Measurements from ENCODE around the gene CCDC102A. TPM values are rescaled to one million over a fixed set of nuclear protein-coding genes. Genes with fewer than 3 reads are reported as not detected.

The CCDC102A gene
- total and polyA plus RNA-seq, 9 of the 15 experiments (the other 6 are each of a cell fraction or from before 2014, with no cell fraction given), result 0.03 to 4.9 (median 1.4) TPM

DNA sequence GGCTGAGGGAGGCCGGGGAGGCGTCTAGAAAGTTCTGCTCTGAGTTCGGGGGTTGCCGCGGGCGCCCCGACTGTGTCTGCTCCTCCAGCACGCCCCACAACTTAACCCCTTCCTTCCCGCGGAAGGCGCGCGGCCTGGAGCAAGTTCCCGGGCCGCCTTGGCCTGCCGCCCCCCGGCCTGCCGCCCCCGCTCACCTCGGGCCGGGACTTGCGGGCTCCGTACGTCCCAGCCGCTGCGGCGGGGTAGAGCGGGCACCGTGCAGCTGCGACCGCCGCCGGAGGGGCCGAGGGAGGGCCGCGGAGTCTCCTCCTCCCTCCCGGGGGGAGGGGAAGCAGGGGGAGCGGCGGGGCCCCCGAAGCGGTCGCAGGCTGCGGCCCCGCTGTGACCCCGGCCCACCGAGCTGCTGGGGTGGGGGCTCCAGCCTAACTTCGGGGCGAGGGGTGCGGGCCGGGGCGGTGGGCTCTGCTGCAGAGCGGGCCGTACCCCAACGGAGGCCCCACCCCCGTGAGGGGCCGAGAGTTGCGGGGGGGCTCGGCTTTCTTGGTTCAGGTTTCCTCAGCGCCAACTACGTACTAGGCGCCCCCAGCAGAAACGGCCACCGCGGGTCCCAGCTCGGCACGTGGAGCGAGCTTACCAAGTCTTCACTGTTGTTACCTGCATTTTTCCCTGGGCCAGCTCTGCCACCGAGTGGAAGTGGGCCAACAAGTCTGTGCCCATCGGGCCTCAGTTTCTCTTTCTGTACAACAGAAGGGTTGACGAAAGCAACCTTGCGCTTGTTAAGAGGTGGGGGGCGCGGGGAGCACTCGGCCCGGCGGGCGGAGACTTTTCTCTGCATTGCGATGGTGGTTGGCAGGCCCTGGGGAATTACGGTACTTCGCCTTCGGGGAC lies at the start of gene CCDC102A (continued):
- TF ChIP-seq, protein P1, sequence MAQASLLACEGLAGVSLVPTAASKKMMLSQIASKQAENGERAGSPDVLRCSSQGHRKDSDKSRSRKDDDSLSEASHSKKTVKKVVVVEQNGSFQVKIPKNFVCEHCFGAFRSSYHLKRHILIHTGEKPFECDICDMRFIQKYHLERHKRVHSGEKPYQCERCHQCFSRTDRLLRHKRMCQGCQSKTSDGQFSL (CRISPR knock-in tag; IDR thresholded peaks at IDR 0.05), result no peak
- TF ChIP-seq, protein P1 (tag; IDR thresholded peaks at IDR 0.05), result peak in 1 of 2 experiments; percentile 20; a peak in 1 of 4 replicates
- TF ChIP-seq MYC (IDR thresholded peaks at IDR 0.05; ENCODE audit: low read depth, low read length) (0 out of 2 replicates have a peak, but pooled peaks have one; percentile 18), MYC (CRISPR knock-in tag; IDR thresholded peaks at IDR 0.05; ENCODE audit: borderline replicate concordance, low read depth) (no peak), GTF2A2 (tag; IDR thresholded peaks at IDR 0.05) (peak; percentile 50; the same call in 1 of the 2 replicates), ZNF239 (CRISPR knock-in tag; IDR thresholded peaks at IDR 0.05) (peak; percentile 31; the same call in 1 of the 2 replicates), ARHGAP35 (IDR thresholded peaks at IDR 0.05; ENCODE audit: partially characterized antibody) (no peak), ZNF133 (CRISPR knock-in tag; IDR thresholded peaks at IDR 0.05) (0 out of 2 replicates have a peak, but pooled peaks have one; percentile 55), KLF13 (tag; IDR thresholded peaks at IDR 0.05; ENCODE audit: borderline replicate concordance, low read depth) (0 out of 2 replicates have a peak, but pooled peaks have one; percentile 21), EGR1 (conservative IDR thresholded peaks at IDR 0.05) (peak; percentile 53), NFIC (IDR thresholded peaks at IDR 0.05) (peak; percentile 24; the same call in 1 of the 2 replicates), NFATC3 (IDR thresholded peaks at IDR 0.05) (no peak), ZBTB1 (CRISPR knock-in tag; IDR thresholded peaks at IDR 0.05; ENCODE audit: borderline replicate concordance, low read depth) (peak; percentile 35; the same call in 1 of the 2 replicates), TGIF2 (CRISPR knock-in tag; IDR thresholded peaks at IDR 0.05) (peak; percentile 82; the same call in 1 of the 2 replicates), IFI16 (CRISPR knock-in tag; IDR thresholded peaks at IDR 0.05) (no peak), ZNF134 (CRISPR knock-in tag; conservative IDR thresholded peaks at IDR 0.05) (no peak), BCOR (IDR thresholded peaks at IDR 0.05) (peak; percentile 22; the same call in 1 of the 2 replicates), RBFOX2 (IDR thresholded peaks at IDR 0.05; ENCODE audit: low read depth, low read length) (peak; percentile 65), ZNF583 (CRISPR knock-in tag; IDR thresholded peaks at IDR 0.05) (0 out of 2 replicates have a peak, but pooled peaks have one; percentile 50), ETV5 (CRISPR knock-in tag; IDR thresholded peaks at IDR 0.05; ENCODE audit: low read depth) (no peak), CXXC5 (CRISPR knock-in tag; IDR thresholded peaks at IDR 0.05) (peak; percentile 9; the same call in 1 of the 2 replicates), ZNF76 (CRISPR knock-in tag; IDR thresholded peaks at IDR 0.05; ENCODE audit: borderline replicate concordance) (peak; percentile 73; the same call in 1 of the 2 replicates), MTA3 (IDR thresholded peaks at IDR 0.05; ENCODE audit: borderline replicate concordance) (peak; percentile 28; the same call in 1 of the 2 replicates), ZNF347 (CRISPR knock-in tag; IDR thresholded peaks at IDR 0.05; ENCODE audit: low read depth) (no peak), NCOA1 (IDR thresholded peaks at IDR 0.05; ENCODE audit: low read depth) (no peak), ZBTB7A (IDR thresholded peaks at IDR 0.05; ENCODE audit: borderline replicate concordance, control insufficient read depth, low read depth, low read length) (peak; percentile 48; the same call in 1 of the 2 replicates), HDAC1 (IDR thresholded peaks at IDR 0.05) (no peak)
- TF ChIP-seq, protein P2, sequence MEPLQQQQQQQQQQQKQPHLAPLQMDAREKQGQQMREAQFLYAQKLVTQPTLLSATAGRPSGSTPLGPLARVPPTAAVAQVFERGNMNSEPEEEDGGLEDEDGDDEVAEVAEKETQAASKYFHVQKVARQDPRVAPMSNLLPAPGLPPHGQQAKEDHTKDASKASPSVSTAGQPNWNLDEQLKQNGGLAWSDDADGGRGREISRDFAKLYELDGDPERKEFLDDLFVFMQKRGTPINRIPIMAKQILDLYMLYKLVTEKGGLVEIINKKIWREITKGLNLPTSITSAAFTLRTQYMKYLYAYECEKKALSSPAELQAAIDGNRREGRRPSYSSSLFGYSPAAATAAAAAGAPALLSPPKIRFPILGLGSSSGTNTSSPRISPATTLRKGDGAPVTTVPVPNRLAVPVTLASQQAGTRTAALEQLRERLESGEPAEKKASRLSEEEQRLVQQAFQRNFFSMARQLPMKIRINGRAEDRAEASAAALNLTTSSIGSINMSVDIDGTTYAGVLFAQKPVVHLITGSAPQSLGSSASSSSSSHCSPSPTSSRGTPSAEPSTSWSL (CRISPR knock-in tag; IDR thresholded peaks at IDR 0.05; ENCODE audit: borderline replicate concordance), result 0 out of 2 replicates have a peak, but pooled peaks have one; percentile 24

Data from K562 (cell line).